Spleen (tissue), 7 donors: ENCODE data around the gene KAT8.

Experiments used
- POLR2AphosphoS5 ChIP-seq, 3 donors: sonication (generic); formaldehyde crosslinking; IDR thresholded peaks; one replicate each; pipeline ENCODE4 v1.5.1; 2017; ENCODE audit warnings: antibody characterized with exemption in 3 of 3
- TF ChIP-seq, protein P1 (sequence below), 11 experiments: fragments of 200-600 bp in 7 of 11; fragments of 450-650 bp in 4 of 11; sonication (generic) in 4 of 11; IDR thresholded peaks in 8 of 11; conservative IDR thresholded peaks in 3 of 11; 1 replicate in 7 of 11; 2 replicates in 4 of 11; pipeline versions ENCODE4 v1.4.0 to v1.8.0; 2016 to 2021; ENCODE audit warnings: antibody characterized with exemption in 11 of 11, inconsistent platforms in 4 of 11, mild to moderate bottlenecking in 1 of 11
- donor health status: DM: no; HTN: no; CAD: no; lungs with moderate emphysema.
- donor health status: DM: no; HTN: no; CAD: no.
- donor health status: DM: no; HTN: no; CAD: no.

GRCh38 chr16:31136287-31136662 is 18.8 kb downstream of the KAT8 start:
- TF ChIP-seq POLR2AphosphoS5 (IDR thresholded peaks at IDR 0.05) = no peak
- TF ChIP-seq, protein P1, sequence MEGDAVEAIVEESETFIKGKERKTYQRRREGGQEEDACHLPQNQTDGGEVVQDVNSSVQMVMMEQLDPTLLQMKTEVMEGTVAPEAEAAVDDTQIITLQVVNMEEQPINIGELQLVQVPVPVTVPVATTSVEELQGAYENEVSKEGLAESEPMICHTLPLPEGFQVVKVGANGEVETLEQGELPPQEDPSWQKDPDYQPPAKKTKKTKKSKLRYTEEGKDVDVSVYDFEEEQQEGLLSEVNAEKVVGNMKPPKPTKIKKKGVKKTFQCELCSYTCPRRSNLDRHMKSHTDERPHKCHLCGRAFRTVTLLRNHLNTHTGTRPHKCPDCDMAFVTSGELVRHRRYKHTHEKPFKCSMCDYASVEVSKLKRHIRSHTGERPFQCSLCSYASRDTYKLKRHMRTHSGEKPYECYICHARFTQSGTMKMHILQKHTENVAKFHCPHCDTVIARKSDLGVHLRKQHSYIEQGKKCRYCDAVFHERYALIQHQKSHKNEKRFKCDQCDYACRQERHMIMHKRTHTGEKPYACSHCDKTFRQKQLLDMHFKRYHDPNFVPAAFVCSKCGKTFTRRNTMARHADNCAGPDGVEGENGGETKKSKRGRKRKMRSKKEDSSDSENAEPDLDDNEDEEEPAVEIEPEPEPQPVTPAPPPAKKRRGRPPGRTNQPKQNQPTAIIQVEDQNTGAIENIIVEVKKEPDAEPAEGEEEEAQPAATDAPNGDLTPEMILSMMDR (IDR thresholded peaks at IDR 0.05 in 8 of 11, conservative IDR thresholded peaks at IDR 0.05 in 3 of 11) = no peak
